Effector memory CD8-positive, alpha-beta T cell (primary cell): ENCODE measurements around the gene TEX44.
A peak's percentile ranks its signal among the peaks of the same experiment; 100 is the strongest.

Experiments
- ATAC-seq: fragments of 150-1000 bp; cut with Tn5 transposase; replicated peaks from 2 replicates; pipeline ENCODE4 v1.10.0; 2021; ENCODE audit warnings: mild to moderate bottlenecking, moderate library complexity
- DNase-seq, 3 experiments: peaks; one replicate each; pipeline ENCODE4 v3.0.0; 2021
- H3K27ac Mint-ChIP-seq, 2 donors: one replicate each; pipeline ENCODE4 v1.8.0; 2022; ENCODE audit warnings: mild to moderate bottlenecking in 2 of 2, mixed read lengths in 2 of 2, moderate library complexity in 2 of 2
- H3K27me3 Mint-ChIP-seq, 2 donors: one replicate each; pipeline ENCODE4 v1.8.0; 2022; ENCODE audit warnings: mixed read lengths in 2 of 2
- H3K36me3 Mint-ChIP-seq: one replicate; pipeline ENCODE4 v1.8.0; 2022; ENCODE audit warnings: mild to moderate bottlenecking, moderate library complexity, mixed read lengths; ENCODE audit not compliant: insufficient read depth
- H3K4me1 Mint-ChIP-seq, 2 donors: one replicate each; pipeline ENCODE4 v1.8.0; 2022; ENCODE audit warnings: low read depth in 2 of 2, mixed read lengths in 2 of 2
- H3K4me3 Mint-ChIP-seq, 2 donors: one replicate each; pipeline ENCODE4 v1.8.0; 2022; ENCODE audit warnings: mild to moderate bottlenecking in 2 of 2, mixed read lengths in 2 of 2, moderate library complexity in 2 of 2
- H3K9me3 Mint-ChIP-seq, 2 donors: one replicate each; pipeline ENCODE4 v1.8.0; 2022; ENCODE audit warnings: mixed read lengths in 2 of 2

The TEX44 gene

DNA sequence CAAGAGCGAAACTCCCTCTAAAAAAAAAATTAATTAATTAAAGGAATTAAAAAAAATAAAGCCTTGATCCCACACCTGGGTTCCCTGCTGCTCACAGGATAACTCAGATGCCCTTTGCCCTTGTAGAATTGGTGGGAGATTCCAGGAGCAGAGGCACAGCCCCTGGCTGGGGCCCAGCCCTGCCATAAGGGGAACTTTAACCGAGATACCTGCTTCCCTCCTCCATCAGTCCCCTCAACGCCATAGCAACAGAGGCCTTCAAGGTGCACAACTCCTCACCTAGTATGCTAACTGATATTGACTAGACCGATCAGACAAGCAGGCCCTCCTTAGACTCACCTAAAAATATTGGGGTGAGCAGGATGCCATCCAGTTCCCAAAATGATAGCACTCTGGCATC, 23.6 kb downstream of the TEX44 start:
- no peaks in the 10 kb centered on the region for H3K9me3 Mint-ChIP-seq
- DNase-seq = no peak
- ATAC-seq = no peak
- H3K27me3 Mint-ChIP-seq = no peaks in the 10 kb centered on the region
- H3K4me1 Mint-ChIP-seq = peaks cover 13 to 14% of the 10 kb centered on the region in 2 donors
- no peak overlapping the region for H3K27ac Mint-ChIP-seq
- no peak overlapping the region for H3K4me3 Mint-ChIP-seq
- H3K36me3 Mint-ChIP-seq = peaks cover 17% of the 10 kb centered on the region

DNA sequence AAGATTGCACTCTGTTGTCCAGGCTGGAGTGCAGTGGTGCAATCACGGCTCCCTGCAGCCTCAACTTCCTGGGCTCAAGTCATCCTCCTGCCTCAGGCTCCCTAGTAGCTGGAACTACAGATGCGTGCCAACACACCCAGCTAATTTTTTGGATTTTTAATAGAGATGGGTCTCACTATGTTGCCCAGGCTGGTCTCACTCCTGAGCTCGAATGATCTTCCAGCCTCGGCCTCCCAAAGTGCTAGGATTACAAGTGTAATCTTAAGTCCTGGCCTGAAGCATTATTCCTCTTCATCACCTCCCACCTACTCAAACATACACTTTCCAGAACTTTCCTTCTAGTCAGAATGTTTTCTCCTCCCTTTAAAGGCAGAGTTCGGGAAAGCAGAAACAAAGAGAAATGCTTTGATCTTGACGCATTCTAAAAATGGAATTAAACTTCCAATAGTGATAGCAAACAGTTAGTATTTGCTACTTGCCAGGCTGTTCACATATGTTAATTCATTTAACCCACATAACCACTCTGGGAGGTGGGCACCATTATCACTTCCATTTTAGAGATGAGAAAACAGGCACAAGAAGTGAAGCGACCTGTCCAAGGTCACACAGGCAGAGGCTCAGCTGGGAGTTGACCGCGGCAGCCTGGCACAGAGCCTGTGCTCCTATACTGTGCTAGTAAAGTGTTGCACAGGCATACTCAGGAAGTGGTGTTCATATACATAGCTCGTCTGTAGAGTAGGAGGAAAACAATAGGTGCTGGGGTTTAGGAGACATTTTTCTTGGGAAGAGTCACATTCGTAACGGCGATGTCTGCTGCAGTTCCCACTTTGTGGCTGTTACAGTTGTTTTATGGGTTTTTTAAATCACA, 24.6 kb downstream of the TEX44 start:
- Mint-ChIP-seq H3K4me1 (peaks cover 13 to 14% of the 10 kb centered on the region in 2 donors), H3K36me3 (peaks cover 15% of the 10 kb centered on the region), H3K4me3 (no peak overlapping the region), H3K27me3 (no peaks in the 10 kb centered on the region), H3K9me3 (no peaks in the 10 kb centered on the region), H3K27ac (no peak overlapping the region)
- no peak for DNase-seq
- ATAC-seq = no peak

DNA sequence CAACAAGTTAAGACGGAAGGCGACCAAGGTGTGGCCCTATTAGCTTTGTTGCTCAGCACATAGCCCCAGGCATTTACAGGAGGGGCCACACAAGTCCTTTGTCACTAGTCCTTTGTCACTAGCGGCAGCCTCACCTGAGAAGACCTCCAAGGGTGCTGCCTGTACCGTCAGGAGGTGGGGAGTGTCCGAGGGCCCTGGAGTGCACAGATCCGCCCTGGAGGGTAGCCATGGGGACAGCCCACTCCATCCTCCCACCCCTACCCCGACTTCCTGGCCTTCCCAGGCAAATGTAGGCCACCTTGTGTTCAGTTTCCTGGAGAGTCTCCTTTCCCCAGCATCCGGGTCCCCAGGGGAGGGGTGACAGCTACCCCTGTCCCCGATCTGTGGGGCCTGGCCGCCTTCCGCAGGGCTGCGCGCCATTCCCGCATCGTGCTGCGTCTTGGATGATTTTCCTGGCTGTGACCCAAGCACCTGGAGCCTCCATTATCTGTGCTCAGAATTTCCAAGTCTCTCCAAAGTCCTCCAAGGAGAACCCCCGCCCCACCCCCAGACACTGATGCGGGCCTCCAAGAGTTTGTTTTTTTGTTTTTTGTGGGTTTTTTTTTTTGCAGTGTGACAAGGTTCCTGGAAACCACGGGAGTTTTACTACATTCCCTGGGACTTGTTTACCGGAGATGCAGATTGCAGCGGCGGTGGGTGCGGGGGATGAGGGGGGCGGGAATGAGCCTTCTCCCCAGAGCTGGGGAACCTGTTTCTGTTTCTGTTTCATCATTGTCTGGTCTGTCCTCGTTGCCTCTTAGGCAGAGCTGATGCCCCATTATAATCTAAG, 28.6 kb downstream of the TEX44 start:
- Mint-ChIP-seq H3K27ac (peak overlapping the region in 1 of 2 donors; percentile 19), H3K27me3 (peaks cover 0 to 7% of the 10 kb centered on the region in 2 donors), H3K9me3 (no peaks in the 10 kb centered on the region), H3K4me1 (peaks cover 0 to 3% of the 10 kb centered on the region in 2 donors), H3K36me3 (peaks cover 9% of the 10 kb centered on the region), H3K4me3 (no peak overlapping the region)
- DNase-seq = no peak
- no peak for ATAC-seq

DNA sequence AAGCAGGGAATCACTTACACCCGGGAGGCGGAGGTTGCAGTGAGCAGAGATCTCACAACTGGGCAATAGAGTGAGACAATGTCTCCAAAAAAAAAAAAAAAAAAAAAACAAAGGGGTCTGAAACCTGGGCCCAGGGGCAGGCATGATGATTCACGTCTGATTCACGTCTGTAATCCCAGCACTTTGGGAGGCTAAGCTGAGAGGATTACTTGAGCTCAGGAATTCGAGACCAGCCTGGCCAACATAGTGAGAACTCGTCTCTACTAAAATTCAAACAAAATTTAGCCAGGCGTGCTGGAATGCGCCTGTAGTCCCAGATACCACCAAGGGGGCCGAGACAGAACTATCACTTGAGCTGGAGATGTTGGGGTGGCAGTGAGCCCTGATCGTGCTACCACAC, 30.3 kb downstream of the TEX44 start:
- no peak for DNase-seq
- no peak for ATAC-seq
- H3K4me3 Mint-ChIP-seq = no peak overlapping the region

DNA sequence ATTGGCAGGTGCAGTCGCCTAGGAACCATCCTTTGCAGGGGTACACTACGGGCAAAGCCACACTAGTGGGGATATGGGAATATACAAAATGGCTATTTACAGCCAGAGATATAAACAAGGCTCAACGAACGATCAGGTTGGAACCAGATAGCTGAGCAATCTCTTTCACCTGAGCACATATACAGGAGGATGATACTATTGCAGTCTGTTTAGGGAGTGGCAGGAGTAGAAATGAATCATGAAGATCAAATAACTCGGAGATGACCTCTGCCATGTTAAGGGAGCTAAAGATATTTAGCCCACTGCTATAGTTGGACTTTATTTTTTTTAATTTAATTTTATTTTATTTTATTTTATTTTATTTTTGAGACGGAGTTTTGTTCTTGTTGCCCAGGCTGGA, 33.8 kb downstream of the TEX44 start:
- Mint-ChIP-seq H3K36me3 (peaks cover 7% of the 10 kb centered on the region), H3K4me1 (peaks cover 0 to 5% of the 10 kb centered on the region in 2 donors), H3K9me3 (no peaks in the 10 kb centered on the region), H3K4me3 (no peak overlapping the region), H3K27ac (no peak overlapping the region), H3K27me3 (peaks cover 0 to 7% of the 10 kb centered on the region in 2 donors)
- no peak for ATAC-seq
- DNase-seq = no peak

More for the DNA sequence above, 30.3 kb downstream of the TEX44 start:
- Mint-ChIP-seq H3K27me3 (peaks cover 0 to 7% of the 10 kb centered on the region in 2 donors), H3K4me1 (peaks cover 0 to 3% of the 10 kb centered on the region in 2 donors), H3K27ac (no peak overlapping the region), H3K9me3 (no peaks in the 10 kb centered on the region), H3K36me3 (peaks cover 9% of the 10 kb centered on the region)

DNA sequence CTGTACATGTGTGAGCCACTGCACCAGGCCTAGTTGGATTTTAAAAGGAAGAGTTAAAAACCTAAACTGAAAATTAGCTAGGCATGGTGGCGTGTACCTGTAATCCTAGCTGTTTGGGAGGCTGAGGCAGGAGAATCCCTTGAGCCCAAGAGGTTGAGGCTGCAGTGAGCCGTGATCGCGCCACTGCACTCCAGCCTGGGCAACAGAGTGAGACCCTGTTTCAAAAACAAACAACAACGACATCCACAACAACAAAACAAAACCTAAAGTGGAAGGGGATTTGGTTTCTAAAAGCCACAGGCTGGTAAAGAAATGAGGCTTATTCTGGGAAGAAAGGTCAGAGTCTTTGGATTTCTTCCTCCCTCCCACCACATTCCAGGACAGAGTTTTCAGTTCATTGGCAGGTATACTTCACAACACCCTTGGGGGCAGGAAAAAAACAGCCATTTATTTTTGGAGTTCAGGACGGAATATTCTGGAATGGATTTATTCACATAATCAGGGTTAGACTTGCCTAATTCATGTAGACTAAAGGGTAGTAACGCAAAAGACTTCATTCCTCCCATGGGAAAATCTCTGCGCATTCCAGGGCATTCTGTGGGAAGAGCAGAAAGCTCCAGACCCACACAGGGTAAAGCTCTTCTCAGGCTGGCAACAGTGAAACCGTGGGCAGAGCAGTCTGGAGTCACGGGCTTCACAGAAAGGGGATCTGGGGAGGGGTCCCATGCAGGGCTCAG, 34.9 kb downstream of the TEX44 start:
- H3K36me3 Mint-ChIP-seq = peaks cover 6% of the 10 kb centered on the region
- H3K9me3 Mint-ChIP-seq = no peaks in the 10 kb centered on the region
- no peak overlapping the region for H3K4me3 Mint-ChIP-seq
- no peak for DNase-seq
- H3K27ac Mint-ChIP-seq = peak overlapping the region in 1 of 2 donors; percentile 57
- H3K27me3 Mint-ChIP-seq = peaks cover 0 to 7% of the 10 kb centered on the region in 2 donors
- peaks cover 0 to 3% of the 10 kb centered on the region in 2 donors for H3K4me1 Mint-ChIP-seq
- ATAC-seq = no peak

DNA sequence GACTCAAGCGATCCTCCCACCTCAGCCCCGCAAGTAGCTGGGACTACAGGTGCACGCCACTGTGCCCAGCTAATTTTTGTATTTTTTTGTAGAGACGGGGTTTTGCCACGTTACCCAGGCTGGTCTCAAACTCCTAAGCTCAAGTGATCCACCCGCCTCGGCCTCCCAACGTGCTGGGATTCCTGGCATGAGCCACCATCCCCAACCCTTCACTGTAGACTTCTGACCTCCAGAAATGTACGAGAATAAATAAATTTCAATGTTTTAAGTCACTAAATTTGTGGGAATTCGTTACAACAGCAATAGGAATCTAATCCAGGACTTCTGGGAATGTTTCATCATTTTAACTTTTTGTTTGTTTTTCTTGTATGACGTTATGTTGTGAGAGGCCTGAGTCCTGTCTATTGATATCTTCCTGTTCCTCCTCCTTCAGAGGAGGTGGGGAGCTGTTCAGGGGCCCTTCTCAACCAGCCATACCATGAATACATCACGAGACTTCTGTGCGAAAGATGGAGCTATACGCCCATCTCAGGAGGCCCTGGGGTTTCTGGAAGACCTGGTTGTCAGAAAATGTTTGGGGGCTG, 40.0 kb downstream of the TEX44 start:
- no peak for DNase-seq
- ATAC-seq = no peak
- H3K9me3 Mint-ChIP-seq = no peaks in the 10 kb centered on the region
- H3K4me1 Mint-ChIP-seq = peaks cover 0 to 2% of the 10 kb centered on the region in 2 donors
- H3K36me3 Mint-ChIP-seq = no peaks in the 10 kb centered on the region
- H3K27ac Mint-ChIP-seq = no peak overlapping the region
- H3K4me3 Mint-ChIP-seq = no peak overlapping the region
- H3K27me3 Mint-ChIP-seq = no peaks in the 10 kb centered on the region

DNA sequence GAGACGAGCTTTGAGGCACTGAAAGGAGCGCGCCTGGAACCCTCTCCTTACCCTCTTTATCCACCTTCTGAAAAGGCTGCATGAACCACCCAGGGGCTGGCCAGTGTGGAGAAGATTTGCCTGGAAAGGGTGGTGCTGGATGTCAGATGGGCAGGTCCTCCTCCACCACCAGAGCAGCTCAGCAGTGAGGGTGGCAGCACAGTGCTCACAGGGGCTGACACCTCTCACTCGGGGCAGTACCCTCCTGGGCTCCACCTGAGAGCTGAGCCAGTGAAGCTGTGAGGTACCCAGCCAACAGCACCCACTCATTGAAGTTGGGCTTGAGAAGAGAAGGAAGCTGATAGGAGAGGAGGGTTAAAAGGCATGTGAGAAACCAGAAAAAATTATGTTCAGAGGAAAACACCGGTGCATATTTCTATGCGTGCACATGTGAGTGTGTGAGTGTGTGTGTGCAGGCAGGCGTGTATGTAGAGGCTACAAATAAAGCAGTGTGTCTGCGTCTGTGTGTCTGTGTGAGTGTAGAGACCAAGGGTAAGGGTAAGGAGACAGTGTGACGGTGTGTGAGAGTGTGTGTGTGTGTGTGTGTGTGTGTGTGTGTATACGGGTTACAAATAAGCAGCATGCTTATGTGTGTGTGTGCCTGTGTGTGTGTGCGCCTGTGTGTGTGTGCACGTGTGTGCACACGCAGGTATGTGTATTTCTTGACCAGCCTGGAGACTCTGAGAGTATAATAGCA, 40.7 kb downstream of the TEX44 start:
- no peaks in the 10 kb centered on the region for H3K4me1 Mint-ChIP-seq
- H3K4me3 Mint-ChIP-seq = no peak overlapping the region
- ATAC-seq (no peak), DNase-seq (no peak)
- H3K27me3 Mint-ChIP-seq = no peaks in the 10 kb centered on the region
- no peak overlapping the region for H3K27ac Mint-ChIP-seq
- H3K9me3 Mint-ChIP-seq = no peaks in the 10 kb centered on the region
- H3K36me3 Mint-ChIP-seq = no peaks in the 10 kb centered on the region

DNA sequence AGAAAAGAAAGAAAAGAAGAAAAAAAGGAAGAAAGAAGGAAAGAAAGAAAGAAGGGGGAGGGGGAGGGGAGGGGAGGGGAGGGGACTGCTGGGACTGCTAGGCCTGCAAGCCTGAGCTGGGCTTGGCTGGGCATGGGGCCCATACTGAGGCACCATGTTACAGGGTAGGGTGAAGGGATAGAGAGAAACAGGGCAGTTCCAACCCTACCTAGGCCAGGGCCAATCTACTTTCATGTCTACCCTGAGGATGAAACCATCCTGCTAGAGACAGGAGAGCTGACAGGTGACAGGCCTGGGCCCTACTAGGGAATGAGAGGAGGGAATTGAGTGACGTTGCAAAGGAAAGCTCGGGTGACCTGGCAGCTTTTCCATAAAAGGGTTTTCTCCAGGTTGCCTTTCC, 41.7 kb downstream of the TEX44 start:
- H3K9me3 Mint-ChIP-seq = no peaks in the 10 kb centered on the region

DNA sequence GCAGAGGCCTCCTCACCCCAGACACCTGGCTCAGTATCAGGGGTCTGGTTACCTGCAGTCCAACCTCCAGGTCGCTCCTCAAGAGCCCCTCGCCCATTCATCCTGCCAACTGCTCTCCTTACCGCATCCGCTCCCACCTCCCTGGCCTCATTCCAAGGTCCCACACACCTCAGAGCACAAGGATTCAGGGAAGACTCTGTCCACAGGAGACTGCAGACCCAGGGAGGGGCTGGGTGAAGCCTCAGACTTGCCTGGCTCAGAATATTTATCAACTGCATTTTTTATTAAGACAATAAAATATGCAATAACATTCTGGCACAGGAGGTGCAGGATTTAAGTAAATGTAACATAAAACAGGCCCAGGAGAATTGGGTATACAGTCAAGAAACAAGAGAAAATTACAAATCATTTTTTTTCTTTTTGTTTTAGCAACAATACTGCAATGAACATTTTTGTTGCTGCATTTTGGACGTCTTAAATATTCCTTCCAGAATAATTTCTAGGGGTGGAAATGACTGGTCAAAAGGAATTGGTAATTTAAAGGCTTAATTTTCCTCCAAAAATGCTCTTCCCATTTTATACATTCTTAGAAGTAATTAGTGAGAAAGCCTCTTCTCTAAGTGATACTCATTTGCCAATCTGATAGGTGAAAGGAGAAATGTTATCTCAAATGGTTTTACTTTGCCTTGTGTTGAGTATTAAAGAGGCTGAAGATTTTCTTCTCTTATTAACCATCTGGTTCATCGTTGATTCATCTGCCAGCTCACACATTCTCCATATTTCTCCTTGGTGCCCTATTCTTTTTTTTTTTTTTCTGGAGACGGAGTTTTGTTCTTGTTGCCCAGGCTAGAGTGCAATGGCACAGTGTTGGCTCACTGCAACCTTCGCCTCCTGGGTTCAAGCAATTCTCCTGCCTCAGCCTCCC, 42.5 kb downstream of the TEX44 start:
- peaks cover 0 to 1% of the 10 kb centered on the region in 2 donors for H3K27me3 Mint-ChIP-seq
- H3K27ac Mint-ChIP-seq = peak overlapping the region in 1 of 2 donors; percentile 57
- H3K4me1 Mint-ChIP-seq = no peaks in the 10 kb centered on the region
- H3K4me3 Mint-ChIP-seq = no peak overlapping the region
- no peaks in the 10 kb centered on the region for H3K9me3 Mint-ChIP-seq
- ATAC-seq (no peak), DNase-seq (no peak)
- no peaks in the 10 kb centered on the region for H3K36me3 Mint-ChIP-seq

More for the DNA sequence above, 41.7 kb downstream of the TEX44 start:
- Mint-ChIP-seq H3K4me3 (no peak overlapping the region), H3K36me3 (no peaks in the 10 kb centered on the region), H3K4me1 (no peaks in the 10 kb centered on the region), H3K27ac (peak overlapping the region in 1 of 2 donors; percentile 72), H3K27me3 (no peaks in the 10 kb centered on the region)
- no peak for ATAC-seq
- DNase-seq = no peak

DNA sequence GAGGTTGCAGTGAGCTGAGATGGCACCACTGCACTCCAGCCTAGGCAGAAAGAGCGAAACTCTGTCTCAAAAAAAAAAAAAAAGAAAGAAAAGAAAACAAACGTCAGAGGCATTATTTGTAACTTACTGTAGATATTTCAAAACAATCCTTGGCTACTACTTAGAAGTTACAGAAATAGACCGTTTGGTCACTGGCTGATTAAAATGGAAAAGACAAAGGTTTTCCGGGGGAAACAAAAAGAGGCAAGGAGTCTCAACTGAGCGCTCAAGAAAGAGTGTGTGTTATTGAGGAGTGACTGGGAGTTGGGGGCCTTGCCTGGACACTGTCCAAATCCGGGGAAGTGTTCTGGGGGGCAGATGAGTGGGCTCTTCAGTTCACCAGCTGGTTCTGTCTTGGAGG, 47.6 kb downstream of the TEX44 start:
- H3K4me3 Mint-ChIP-seq = no peak overlapping the region
- no peaks in the 10 kb centered on the region for H3K9me3 Mint-ChIP-seq
- H3K36me3 Mint-ChIP-seq = no peaks in the 10 kb centered on the region
- H3K27ac Mint-ChIP-seq = no peak overlapping the region
- DNase-seq = no peak
- no peak for ATAC-seq
- peaks cover 0 to 7% of the 10 kb centered on the region in 2 donors for H3K27me3 Mint-ChIP-seq
- peaks cover 7 to 9% of the 10 kb centered on the region in 2 donors for H3K4me1 Mint-ChIP-seq
